ENCODE measurements around the gene ADGRG6. TPM values are rescaled to one million over a fixed set of nuclear protein-coding genes. Genes with fewer than 3 reads are reported as not detected.
"Not testable (repeated sequence)": the region's sequence is repeated elsewhere in the genome, so short reads cannot be mapped to it uniquely, and the experiment has no call there.

The ADGRG6 gene
- total RNA-seq, 1 donor from 2014 or later = 3.8 TPM

GRCh38 chr6:142336787-142337186, 35.0 kb downstream of the ADGRG6 start:
- ATAC-seq = no peak
- no peak for DNase-seq
- intact Hi-C loops (cut with micrococcal nuclease) = no loop called here

GRCh38 chr6:142339113-142339512, 37.3 kb downstream of the ADGRG6 start:
- intact Hi-C loops (cut with micrococcal nuclease) = no loop called here
- ATAC-seq (no peak), DNase-seq (no peak)

- intact Hi-C loops (cut with micrococcal nuclease) = no loop called here
- ATAC-seq = no peak
- DNase-seq = no peak
Observed at GRCh38 chr6:142339968-142340658, 38.3 kb downstream of the ADGRG6 start.

GRCh38 chr6:142341855-142342330, 40.1 kb downstream of the ADGRG6 start:
- intact Hi-C loops (cut with micrococcal nuclease) = no loop called here
- DNase-seq = no peak
- no peak for ATAC-seq

GRCh38 chr6:142342986-142343385, 41.2 kb downstream of the ADGRG6 start:
- no peak for DNase-seq
- no peak for ATAC-seq

GRCh38 chr6:142343938-142344337, 42.1 kb downstream of the ADGRG6 start:
- ATAC-seq = no peak
- intact Hi-C loops (cut with micrococcal nuclease) = no loop called here

More at GRCh38 chr6:142342986-142343385, 41.2 kb downstream of the ADGRG6 start:
- intact Hi-C loops (cut with micrococcal nuclease) = no loop called here

GRCh38 chr6:142345261-142345660, 43.5 kb downstream of the ADGRG6 start:
- intact Hi-C loops (cut with micrococcal nuclease) = no loop called here
- ATAC-seq (no peak), DNase-seq (no peak)

More at GRCh38 chr6:142343938-142344337, 42.1 kb downstream of the ADGRG6 start:
- no peak for DNase-seq

GRCh38 chr6:142346166-142346565, 44.4 kb downstream of the ADGRG6 start:
- intact Hi-C loops (cut with micrococcal nuclease); ATAC-seq; DNase-seq: not testable (repeated sequence)

GRCh38 chr6:142349215-142349823, 47.5 kb downstream of the ADGRG6 start:
- no peak for DNase-seq
- ATAC-seq = no peak
- intact Hi-C loops (cut with micrococcal nuclease) = no loop called here

- intact Hi-C loops (cut with micrococcal nuclease) = no loop called here
- ATAC-seq = no peak
- DNase-seq = no peak
Observed at GRCh38 chr6:142350309-142350708, 48.5 kb downstream of the ADGRG6 start.

GRCh38 chr6:142353690-142354089, 51.9 kb downstream of the ADGRG6 start:
- no peak for DNase-seq
- no peak for ATAC-seq
- intact Hi-C loops (cut with micrococcal nuclease) = no loop called here

GRCh38 chr6:142354650-142355049, 52.8 kb downstream of the ADGRG6 start:
- ATAC-seq (no peak), DNase-seq (no peak)
- intact Hi-C loops (cut with micrococcal nuclease) = no loop called here

- intact Hi-C loops (cut with micrococcal nuclease) = no loop called here
- no peak for ATAC-seq
Observed at GRCh38 chr6:142355520-142356174, 53.8 kb downstream of the ADGRG6 start.

GRCh38 chr6:142356201-142356883, 54.5 kb downstream of the ADGRG6 start:
- no peak for DNase-seq
- no peak for ATAC-seq
- intact Hi-C loops (cut with micrococcal nuclease) = no loop called here

More at GRCh38 chr6:142355520-142356174, 53.8 kb downstream of the ADGRG6 start:
- no peak for DNase-seq

- ATAC-seq = no peak
- no peak for DNase-seq
- intact Hi-C loops (cut with micrococcal nuclease) = no loop called here
Observed at GRCh38 chr6:142356884-142357225, 55.0 kb downstream of the ADGRG6 start.

- intact Hi-C loops (cut with micrococcal nuclease) = no loop called here
Observed at GRCh38 chr6:142357879-142358278, 56.1 kb downstream of the ADGRG6 start.

GRCh38 chr6:142359271-142359960, 57.6 kb downstream of the ADGRG6 start:
- ATAC-seq = no peak
- DNase-seq = no peak
- intact Hi-C loops (cut with micrococcal nuclease) = no loop called here

More at GRCh38 chr6:142357879-142358278, 56.1 kb downstream of the ADGRG6 start:
- ATAC-seq (no peak), DNase-seq (no peak)

- intact Hi-C loops (cut with micrococcal nuclease) = no loop called here
- no peak for ATAC-seq
- no peak for DNase-seq
Observed at GRCh38 chr6:142361345-142361744, 59.5 kb downstream of the ADGRG6 start.

Data from left ventricle myocardium superior (tissue), 1 donor.